ENCODE results near the gene CYS1.
A peak's percentile ranks its signal among the peaks of the same experiment; 100 is the strongest.

The CYS1 gene

GRCh38 chr2:10101491-10101890, 21.3 kb upstream of the CYS1 start:
- TF ChIP-seq CTCF (IDR thresholded peaks at IDR 0.05) = no peak

DNA sequence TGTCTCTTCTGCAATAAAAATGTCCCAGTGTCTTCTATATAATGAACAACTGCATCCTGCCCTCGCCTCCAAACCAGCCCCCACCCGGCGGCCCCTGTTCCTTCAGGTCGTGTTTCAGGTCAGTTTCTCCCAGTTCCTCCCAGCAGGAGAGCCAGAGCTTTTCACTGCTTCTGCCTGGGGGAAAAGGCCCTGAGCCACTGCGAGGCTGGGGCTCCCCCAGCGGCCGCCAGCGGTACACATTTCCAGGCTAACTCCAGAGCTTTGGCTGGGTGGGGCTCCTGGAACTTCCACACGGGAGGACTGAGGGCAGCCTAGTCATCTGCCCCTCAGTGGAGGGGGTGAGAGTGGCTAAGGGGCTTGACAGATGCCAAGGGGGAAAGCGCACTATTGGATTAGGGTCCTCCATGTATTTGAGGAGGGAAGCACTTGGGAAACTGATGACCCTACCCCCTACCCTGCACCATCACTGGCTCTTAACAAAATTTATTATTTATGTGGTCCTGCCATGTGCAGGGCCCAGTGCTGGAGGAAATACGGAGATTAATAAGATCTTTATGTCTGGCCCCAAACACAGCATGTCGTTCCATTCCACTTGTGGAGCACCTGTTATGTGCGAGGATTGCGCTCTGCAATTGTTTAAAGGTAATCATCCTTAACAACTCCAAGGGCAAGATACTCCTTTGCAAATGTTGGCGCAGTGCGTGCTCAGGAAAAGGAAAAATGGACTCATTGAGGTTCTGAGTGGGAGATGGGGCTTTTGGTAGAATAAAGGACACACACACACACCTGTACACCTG, 17.3 kb upstream of the CYS1 start:
- TF ChIP-seq CTCF (IDR thresholded peaks at IDR 0.05) = peak; percentile 82

- no peak for TF ChIP-seq CTCF (IDR thresholded peaks at IDR 0.05)
Observed at GRCh38 chr2:10096641-10097040, 16.4 kb upstream of the CYS1 start.

- TF ChIP-seq CTCF (IDR thresholded peaks at IDR 0.05) = no peak
Observed at GRCh38 chr2:10095175-10095574, 15.0 kb upstream of the CYS1 start.

DNA sequence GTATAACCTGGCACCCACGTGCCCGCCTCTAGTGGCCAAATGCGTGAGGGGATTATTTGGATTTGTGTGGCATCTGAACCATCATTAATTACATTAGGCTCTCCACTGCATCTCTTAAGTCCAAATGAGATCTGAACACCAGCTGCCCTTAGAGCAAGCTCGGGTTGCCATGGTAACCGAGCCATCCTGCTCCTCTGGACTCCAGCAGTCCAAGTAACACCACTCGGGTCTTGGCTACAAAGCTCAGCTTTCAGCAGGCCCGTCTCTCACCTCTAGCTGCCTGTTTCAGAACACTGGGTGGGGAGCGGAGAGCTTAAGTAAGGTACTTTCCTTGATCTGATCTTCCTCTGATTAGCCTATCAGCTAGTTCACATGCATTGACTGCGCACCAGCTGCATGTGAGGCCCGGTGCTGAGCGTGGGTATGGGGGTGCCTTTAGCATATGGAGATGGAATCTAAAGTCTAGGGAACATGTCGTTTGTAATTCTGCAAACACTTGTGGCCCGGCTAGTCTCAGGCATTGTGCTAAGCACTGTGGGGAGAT, 14.1 kb upstream of the CYS1 start:
- TF ChIP-seq CTCF (IDR thresholded peaks at IDR 0.05) = no peak

- TF ChIP-seq CTCF (IDR thresholded peaks at IDR 0.05) = no peak
Observed at GRCh38 chr2:10091182-10091888, 11.1 kb upstream of the CYS1 start.

- no peak for TF ChIP-seq CTCF (IDR thresholded peaks at IDR 0.05)
Observed at GRCh38 chr2:10089565-10090190, 9.5 kb upstream of the CYS1 start.

Data from LNCAP (cell line).